ENCODE measurements around the gene FBXO31. TPM values are rescaled to one million over a fixed set of nuclear protein-coding genes. Genes with fewer than 3 reads are reported as not detected.
"Not testable (repeated sequence)": the region's sequence is repeated elsewhere in the genome, so short reads cannot be mapped to it uniquely, and the experiment has no call there.

Gene FBXO31
- total RNA-seq, 2 donors from 2014 or later = 18.6 to 22.1 TPM

DNA sequence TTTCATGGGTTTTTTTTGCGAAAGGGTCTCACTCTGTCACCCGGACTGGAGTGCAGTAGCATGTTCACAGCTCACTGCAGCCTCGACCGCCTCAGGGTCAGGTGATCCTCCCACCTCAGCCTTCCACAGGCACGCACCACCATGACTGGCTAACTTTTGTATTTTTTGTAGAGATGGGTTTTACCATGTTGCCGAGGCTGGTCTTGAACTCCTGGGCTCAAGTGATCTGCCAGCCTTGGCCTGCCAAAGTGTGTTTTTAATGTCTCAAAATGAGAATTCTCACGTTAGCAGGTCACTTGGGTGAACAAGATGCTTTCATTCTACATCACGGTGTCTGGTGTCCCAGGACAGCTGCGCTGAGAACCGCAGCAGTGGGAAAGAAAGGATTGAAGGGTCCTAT is 3.2 kb downstream of the FBXO31 start:
- TF ChIP-seq, protein P1, sequence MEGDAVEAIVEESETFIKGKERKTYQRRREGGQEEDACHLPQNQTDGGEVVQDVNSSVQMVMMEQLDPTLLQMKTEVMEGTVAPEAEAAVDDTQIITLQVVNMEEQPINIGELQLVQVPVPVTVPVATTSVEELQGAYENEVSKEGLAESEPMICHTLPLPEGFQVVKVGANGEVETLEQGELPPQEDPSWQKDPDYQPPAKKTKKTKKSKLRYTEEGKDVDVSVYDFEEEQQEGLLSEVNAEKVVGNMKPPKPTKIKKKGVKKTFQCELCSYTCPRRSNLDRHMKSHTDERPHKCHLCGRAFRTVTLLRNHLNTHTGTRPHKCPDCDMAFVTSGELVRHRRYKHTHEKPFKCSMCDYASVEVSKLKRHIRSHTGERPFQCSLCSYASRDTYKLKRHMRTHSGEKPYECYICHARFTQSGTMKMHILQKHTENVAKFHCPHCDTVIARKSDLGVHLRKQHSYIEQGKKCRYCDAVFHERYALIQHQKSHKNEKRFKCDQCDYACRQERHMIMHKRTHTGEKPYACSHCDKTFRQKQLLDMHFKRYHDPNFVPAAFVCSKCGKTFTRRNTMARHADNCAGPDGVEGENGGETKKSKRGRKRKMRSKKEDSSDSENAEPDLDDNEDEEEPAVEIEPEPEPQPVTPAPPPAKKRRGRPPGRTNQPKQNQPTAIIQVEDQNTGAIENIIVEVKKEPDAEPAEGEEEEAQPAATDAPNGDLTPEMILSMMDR (conservative IDR thresholded peaks at IDR 0.05) = no peak
- no peaks in the 10 kb centered on the region for H3K27me3 Mint-ChIP-seq (ENCODE audit: insufficient read depth)
- no peak overlapping the region for H3K9ac ChIP-seq (ENCODE audit: extremely low read depth, low read length, poor library complexity, severe bottlenecking)
- peaks cover 13% of the 10 kb centered on the region for H3K9me3 Mint-ChIP-seq
- H3K36me3 Mint-ChIP-seq (ENCODE audit: low read depth) = peaks cover 25% of the 10 kb centered on the region
- H3K4me3 ChIP-seq (ENCODE audit: low read length) = no peak overlapping the region
- no peak overlapping the region for H3K4me3 Mint-ChIP-seq
- no peaks in the 10 kb centered on the region for H3K27me3 ChIP-seq (ENCODE audit: control insufficient read depth, insufficient read depth, low read length, poor library complexity, severe bottlenecking)
- no peak overlapping the region for H3K27ac ChIP-seq (ENCODE audit: low read depth, low read length)
- peaks cover 11% of the 10 kb centered on the region for H3K4me1 Mint-ChIP-seq
- no peak for DNase-seq
- no peak overlapping the region for H3K27ac Mint-ChIP-seq
- H3K36me3 ChIP-seq (ENCODE audit: control insufficient read depth, insufficient read depth, low read length) = peaks cover 3% of the 10 kb centered on the region
- H3K9me3 ChIP-seq (ENCODE audit: control insufficient read depth, low read length) = peaks cover 5% of the 10 kb centered on the region
- WGBS, 2 experiments (ENCODE audit: insufficient coverage in 1 of 2, insufficient read length in 1 of 2) = 93 to 96% methylated on average over 10 of the region's 10 CpGs
- H3K4me1 ChIP-seq (ENCODE audit: control insufficient read depth, insufficient read depth, low read length) = no peaks in the 10 kb centered on the region

DNA sequence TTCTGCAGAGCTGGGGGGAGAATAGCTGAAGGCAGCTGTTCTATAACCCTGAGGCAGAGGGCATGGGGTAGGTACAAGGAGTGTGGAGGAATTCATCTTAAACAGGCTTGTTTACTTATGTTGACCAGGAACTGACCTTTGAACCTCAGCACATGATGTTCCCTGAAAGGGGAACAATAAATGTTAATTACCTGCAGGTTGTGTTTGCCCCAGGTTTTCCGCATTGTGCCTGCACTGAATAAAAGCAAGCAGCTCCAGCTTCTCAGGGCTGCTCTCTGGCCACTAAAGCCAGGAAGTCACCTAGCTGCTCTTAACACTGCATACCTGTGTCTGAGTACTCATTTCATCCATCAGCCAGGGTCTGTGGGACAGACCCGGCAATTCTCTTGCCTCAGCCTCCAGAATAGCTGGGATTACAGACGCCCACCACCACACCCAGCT is 4.2 kb downstream of the FBXO31 start:
- 94% methylated on average over 3 of the region's 3 CpGs; no CpG with 5 or more reads in 1 of the 2 experiments for WGBS, 2 experiments (ENCODE audit: insufficient coverage in 1 of 2, insufficient read length in 1 of 2)
- peaks cover 25% of the 10 kb centered on the region for H3K36me3 Mint-ChIP-seq (ENCODE audit: low read depth)
- not testable (repeated sequence) for H3K4me3 ChIP-seq (ENCODE audit: low read length); H3K4me1 ChIP-seq (ENCODE audit: control insufficient read depth, insufficient read depth, low read length); H3K27me3 ChIP-seq (ENCODE audit: control insufficient read depth, insufficient read depth, low read length, poor library complexity, severe bottlenecking); H3K27ac ChIP-seq (ENCODE audit: low read depth, low read length); H3K9ac ChIP-seq (ENCODE audit: extremely low read depth, low read length, poor library complexity, severe bottlenecking); H3K36me3 ChIP-seq (ENCODE audit: control insufficient read depth, insufficient read depth, low read length); H3K27me3 Mint-ChIP-seq (ENCODE audit: insufficient read depth); H3K4me3 Mint-ChIP-seq; H3K9me3 ChIP-seq (ENCODE audit: control insufficient read depth, low read length); H3K27ac Mint-ChIP-seq; DNase-seq
- H3K4me1 Mint-ChIP-seq = peaks cover 11% of the 10 kb centered on the region
- peaks cover 13% of the 10 kb centered on the region for H3K9me3 Mint-ChIP-seq

DNA sequence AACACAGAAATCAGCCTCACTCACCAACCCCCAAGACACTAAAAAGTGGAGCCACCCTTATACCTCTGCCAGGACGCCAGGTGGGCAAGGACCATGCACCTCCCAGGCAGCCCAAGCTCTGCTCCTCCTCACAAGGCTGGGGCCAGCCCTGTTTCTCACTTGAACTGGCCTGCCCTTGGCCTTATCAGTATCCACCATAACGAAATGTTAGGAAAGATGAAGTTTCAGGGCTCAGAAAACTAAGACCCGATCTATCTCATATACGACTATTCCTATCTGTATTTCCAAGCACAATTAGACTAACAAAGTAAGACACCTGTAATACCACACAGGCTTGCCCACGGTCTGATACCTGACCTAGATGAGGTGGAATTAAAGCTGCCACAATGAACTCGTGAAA is 6.9 kb downstream of the FBXO31 start:
- Histone ChIP-seq H3K9me3 (ENCODE audit: control insufficient read depth, low read length) (peaks cover 5% of the 10 kb centered on the region), H3K27me3 (ENCODE audit: control insufficient read depth, insufficient read depth, low read length, poor library complexity, severe bottlenecking) (no peaks in the 10 kb centered on the region), H3K4me3 (ENCODE audit: low read length) (no peak overlapping the region), H3K27ac (ENCODE audit: low read depth, low read length) (no peak overlapping the region), H3K9ac (ENCODE audit: extremely low read depth, low read length, poor library complexity, severe bottlenecking) (no peak overlapping the region), H3K4me1 (ENCODE audit: control insufficient read depth, insufficient read depth, low read length) (no peaks in the 10 kb centered on the region), H3K36me3 (ENCODE audit: control insufficient read depth, insufficient read depth, low read length) (peaks cover 6% of the 10 kb centered on the region)
- Mint-ChIP-seq H3K4me3 (no peak overlapping the region), H3K36me3 (ENCODE audit: low read depth) (peaks cover 25% of the 10 kb centered on the region), H3K9me3 (peaks cover 13% of the 10 kb centered on the region), H3K4me1 (peaks cover 5% of the 10 kb centered on the region), H3K27ac (peak overlapping the region; percentile 66), H3K27me3 (ENCODE audit: insufficient read depth) (no peaks in the 10 kb centered on the region)
- TF ChIP-seq, protein P1 (conservative IDR thresholded peaks at IDR 0.05) = no peak
- no peak for DNase-seq
- 89 to 100% methylated on average over 3 to 6 of the region's 6 CpGs for WGBS, 2 experiments (ENCODE audit: insufficient coverage in 1 of 2, insufficient read length in 1 of 2)

Measured in endodermal cell (in vitro differentiated cells).